GM21737 (cell line): ENCODE results near the gene DNMT3B.

ENCODE experiments used
- ATAC-seq: cut with Tn5 transposase; IDR thresholded peaks from one replicate; pipeline ENCODE4 v1.9.1; 2021; ENCODE audit warnings: mild to moderate bottlenecking, moderate library complexity; ENCODE audit not compliant: unreplicated experiment

The DNMT3B gene

DNA sequence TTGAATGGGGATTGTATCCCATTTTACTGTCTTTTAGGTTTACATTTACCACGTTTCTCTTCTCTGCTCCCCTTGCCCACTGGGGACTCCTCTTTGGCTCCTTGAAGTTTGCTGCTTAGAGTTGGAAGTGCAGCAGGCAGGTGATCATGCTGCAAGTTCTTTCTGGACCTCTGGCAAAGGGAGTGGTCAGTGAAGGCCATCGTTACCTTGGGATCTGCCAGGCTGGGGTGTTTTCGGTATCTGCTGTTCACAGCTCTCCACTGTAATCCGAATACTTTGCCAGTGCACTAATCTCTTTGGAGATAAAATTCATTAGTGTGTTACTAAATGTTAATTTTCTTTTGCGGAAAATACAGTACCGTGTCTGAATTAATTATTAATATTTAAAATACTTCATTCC is 87.4 kb downstream of the DNMT3B start:
- ATAC-seq = no peak

DNA sequence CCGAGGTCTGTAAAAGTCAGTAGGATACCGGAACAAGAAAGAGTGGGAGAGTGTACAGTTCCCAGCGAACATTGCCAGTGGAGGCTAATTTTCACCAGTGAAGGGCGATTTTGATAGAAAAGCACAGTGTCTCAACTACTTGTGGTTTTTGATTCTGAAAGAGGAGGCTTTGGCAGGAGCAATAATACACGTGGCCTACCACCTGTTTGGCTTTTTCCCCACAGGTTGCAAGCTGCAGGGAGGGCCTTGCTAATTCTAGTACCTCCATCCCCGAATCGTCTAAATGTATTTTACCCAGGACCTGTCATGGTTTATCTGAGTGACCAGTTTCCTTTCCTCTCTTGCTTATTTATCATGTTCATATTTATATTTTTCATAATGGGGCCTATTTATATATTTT is 93.2 kb downstream of the DNMT3B start:
- ATAC-seq = no peak

DNA sequence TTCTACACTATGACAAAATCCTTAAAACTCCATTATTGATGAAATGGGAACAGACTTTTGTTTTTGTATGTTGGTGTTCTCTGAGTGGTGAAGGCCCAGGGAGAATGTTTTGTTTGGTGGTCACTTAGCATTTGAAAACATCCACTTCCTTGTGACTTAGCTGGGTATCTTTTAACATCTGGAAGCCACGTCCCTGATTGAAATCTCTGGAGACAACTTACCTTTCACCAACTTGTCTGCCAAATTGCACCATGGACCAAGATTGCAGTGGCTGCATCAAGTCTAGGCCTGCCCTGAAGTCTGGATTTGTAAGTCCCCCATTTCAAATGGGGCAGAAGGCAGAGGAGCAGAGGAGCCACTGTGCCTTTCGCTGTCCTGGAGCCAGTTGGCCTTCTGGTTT is 96.0 kb downstream of the DNMT3B start:
- ATAC-seq = no peak
